HG02623 (cell line): Measurements from ENCODE around the gene DOK5.

Source experiments
- ATAC-seq: cut with Tn5 transposase; IDR thresholded peaks from one replicate; pipeline ENCODE4 v1.9.1; 2021; ENCODE audit warnings: moderate library complexity; ENCODE audit not compliant: unreplicated experiment

Gene DOK5

DNA sequence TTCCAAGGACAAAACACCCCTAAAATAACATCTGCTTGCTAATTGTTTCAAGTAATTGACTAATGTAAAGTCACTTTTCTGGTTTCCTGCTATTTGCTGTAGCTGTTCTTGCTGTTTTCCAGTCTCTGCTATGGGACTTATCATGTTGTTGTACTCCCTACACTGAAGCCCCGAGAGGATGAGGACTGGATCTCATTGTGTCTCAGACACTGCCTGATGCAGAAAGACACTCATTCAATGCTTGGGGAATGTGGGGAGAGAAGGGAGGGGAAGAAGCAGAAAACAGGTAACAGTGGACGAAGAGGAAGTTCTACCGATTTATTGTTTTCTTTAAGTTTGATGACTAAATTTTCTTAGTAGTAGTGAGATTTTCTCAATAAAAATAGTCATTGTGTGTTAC is 79.8 kb downstream of the DOK5 start:
- no peak for ATAC-seq

DNA sequence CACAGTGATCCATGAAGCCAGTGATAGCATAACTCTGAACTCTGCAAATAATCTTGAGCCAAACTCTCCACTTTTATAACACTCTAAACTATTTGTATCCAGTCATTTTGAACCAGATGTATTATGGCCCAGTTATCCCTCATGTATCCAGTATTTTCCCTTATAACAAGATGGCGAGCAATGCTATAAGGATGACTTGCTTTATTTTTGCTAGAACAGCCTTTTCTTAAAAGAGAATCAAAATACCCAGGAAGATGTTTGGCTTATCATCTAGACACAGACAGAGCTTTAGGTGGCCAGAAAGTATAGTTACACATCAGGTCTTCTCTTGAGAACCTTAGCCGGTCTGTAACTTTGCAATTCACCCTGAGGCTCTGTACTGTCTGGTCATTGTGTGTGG is 81.0 kb downstream of the DOK5 start:
- ATAC-seq: no peak

DNA sequence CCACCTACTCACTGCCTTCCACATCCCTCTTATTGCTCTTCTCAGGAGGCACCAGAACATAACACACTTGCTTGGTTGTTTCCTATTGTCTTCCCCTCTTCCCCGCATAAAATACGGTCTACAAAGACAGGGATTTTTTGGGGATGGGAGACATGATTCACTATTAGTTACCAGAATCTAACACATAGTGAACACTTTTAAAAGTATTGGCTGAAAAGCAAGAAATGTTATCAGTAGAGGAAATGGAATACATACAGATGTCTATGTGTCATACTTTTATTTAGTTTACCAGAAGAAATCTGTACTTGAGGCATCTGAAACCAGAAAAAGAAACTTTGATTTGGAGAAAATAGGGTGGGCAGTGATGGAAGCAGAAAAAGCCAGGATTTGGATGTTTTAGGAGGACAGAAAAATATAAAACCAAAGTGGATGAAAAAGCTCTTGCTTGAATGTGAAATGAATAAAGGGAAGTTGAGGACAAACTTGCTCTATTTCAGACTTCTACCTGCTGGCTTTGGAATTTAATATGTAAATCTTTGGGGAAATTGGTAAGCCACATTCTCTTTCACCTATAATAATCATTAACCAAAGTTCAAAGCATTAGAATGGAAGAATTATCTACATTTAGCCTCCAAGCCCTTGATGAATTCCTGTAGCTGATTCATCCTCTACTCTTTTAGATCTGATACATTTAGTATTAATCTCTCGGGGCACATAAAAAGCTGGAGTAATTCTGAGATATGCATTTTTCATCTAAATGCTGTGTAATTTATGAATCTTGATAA is 82.6 kb downstream of the DOK5 start:
- ATAC-seq: no peak

DNA sequence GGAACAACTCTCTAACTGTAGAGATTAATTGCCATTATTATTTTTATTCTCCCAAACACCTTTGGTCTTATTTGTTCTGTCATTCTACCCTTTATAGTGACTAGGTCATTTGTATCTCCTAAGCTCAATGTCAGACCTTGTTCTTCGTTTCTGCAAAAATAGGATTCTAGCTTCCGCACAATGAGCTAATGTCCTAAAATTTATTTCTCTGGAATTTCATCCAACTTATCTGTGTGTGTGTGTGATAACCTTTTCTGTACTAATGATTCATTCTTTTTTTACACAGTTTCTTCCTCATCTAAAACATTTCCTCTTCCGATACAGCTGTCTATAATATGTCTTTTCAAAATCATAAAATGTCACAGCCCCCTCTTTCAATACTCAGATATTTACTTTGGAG is 84.5 kb downstream of the DOK5 start:
- ATAC-seq: no peak

GRCh38 chr20:54560357-54560756 is 85.0 kb downstream of the DOK5 start:
- ATAC-seq: no peak

DNA sequence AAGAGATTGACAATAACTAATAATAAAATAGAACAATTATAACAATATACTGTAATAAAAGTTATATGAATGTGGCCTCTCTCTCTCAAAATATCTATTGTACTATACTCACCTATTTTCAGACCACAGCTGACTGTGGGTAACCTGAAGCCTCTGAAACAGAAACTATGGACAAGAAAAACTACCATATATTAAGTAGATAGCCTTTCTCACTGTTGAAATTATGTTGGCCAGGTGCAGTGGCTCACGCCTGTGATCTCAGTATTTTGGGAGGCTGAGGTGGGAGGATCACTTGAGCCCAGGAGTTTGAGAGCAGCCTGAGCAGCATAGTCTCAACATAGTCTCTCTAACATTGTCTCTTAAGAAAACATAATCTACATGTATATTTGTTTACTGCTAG is 89.9 kb downstream of the DOK5 start:
- ATAC-seq: no peak

DNA sequence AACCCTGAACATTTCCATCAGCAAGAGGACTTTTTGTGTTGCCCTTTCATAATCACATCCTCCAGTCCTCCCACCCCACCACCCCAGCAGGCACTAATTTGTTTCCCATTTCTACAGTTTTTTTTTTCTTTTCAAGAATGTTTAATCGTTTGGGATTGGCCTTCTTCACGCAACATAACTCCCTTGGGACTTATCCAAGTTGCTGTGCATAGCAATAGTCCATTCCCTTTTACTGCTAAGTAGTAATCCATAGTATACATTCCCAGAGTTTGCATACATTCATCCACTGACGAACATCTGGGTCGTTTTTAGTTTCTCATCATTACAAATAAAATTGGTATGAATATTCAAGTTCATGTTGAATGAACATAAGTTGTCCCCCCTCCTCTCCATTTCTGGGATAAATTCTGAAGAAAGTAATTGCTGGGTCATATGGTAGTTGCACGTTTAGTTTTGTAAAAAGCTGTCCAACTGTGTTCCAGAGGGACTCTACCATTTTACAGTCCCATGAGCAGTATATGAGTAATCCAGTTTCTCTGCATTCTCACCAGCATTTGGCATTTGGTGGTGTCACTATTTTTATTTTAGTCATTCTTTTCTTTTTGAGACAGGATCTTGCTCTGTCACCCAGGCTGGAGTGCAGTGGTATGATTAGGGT is 90.8 kb downstream of the DOK5 start:
- ATAC-seq: no peak

GRCh38 chr20:54570561-54570960 is 95.2 kb downstream of the DOK5 start:
- no peak for ATAC-seq

DNA sequence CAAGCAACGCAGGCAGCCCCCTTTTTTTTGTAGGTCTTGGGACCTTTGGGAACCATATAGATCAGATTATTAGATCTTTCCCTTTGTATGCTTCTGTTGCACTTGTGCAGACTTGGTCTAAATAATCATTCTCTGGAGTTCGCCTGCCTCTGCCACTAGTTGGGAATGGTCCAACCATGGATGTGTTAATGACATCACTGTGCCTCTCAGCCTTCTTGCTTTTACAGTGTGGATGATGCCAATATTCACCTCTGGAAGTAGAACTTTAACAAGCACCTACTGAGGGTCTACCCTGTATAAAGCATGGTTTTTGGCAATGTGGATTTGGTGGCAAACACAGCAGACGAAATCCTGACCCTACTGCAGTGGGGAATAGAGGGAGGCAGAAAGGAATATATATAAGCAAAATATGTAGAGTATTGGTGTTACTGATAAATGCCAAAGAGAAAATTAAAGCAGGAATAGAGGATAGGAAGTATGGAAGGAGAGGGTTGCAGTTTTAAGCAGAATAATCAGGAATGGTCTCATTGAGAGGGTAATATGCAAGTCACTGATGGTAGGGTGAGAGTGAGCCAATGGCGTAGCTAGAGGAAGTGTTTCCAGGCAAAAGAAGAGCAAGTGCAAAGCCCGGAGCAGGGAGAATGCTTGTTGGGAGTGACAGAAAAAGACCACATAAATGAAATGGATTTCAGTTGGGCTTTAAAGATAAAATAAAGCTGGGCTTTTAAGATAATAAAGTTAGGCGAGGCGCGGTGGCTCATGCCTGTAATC is 97.5 kb downstream of the DOK5 start:
- ATAC-seq: no peak

DNA sequence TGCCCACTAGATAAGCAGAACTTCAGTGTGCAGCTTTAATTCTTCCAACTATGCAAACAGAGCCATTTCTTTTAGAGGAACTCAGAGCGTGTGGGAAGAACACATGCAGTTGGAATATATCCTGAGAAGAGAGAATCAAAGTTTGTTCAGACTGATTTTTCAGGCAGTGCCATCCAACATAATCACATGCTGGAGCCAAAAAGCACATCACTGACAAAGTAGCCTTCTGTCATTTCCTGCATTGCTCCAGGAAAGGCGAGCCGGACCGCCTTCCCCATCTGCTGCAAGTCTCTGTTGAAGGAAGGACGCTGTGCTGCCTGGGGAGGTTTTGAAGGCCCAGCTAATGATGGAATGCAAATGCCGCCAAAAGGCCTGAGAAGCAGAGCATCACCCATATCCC is 98.4 kb downstream of the DOK5 start:
- no peak for ATAC-seq

GRCh38 chr20:54576518-54576917 is 101.1 kb downstream of the DOK5 start:
- no peak for ATAC-seq

- no peak for ATAC-seq
These were observed 102.2 kb downstream of the DOK5 start for GRCh38 chr20:54577637-54578036.

GRCh38 chr20:54585217-54585616 is 109.8 kb downstream of the DOK5 start:
- ATAC-seq: no peak

DNA sequence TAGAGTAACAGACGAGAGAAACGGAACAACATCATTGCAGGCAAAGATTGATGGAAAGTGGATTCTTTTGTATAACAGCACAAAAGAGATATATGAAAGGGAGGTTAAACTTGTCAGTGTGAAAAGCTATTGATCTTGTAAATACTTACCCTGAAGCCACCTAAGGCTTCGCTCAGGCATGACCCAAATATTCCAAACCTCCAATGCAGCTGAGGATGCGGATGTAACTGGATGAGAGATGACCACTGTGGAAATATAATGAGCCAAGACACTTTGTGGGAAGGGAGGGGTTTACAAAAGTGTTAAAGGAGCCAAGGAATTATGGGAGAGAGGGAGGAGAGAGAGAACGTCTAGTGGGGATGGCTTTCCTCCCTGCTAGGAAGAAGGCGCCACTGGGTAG is 112.0 kb downstream of the DOK5 start:
- no peak for ATAC-seq

DNA sequence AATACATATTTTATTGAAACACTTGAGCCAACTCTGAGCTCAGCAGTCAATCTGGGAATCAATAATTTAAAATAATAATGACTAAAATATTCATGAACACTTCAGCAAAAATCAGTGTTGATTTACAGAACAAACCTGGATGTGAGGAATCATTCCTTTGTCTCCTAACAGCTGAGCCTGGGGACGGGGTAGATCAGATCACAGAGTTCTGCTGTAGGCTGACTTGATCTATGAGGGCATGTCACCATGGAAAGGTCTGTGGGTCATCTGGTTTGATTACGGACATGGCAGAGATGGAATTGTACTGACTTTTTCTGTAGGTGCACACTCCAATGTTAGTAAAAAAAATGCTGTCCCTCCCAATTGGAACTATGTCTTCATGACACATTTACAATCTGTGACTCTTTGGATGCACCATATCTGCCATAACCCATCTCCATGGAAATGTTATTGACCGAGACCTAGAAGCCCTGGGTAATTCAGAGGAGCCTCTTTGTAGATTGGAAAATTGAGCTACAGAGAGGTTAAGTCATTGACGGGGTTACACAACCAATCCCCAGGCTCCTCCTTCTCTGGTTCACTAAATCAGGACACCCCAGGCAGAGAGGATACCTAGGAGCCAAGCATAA is 114.1 kb downstream of the DOK5 start:
- ATAC-seq: no peak

- no peak for ATAC-seq
These were observed 115.5 kb downstream of the DOK5 start for GRCh38 chr20:54590856-54591255.

GRCh38 chr20:54596651-54597050 is 121.3 kb downstream of the DOK5 start:
- no peak for ATAC-seq

- ATAC-seq: no peak
These were observed 123.0 kb downstream of the DOK5 start for GRCh38 chr20:54598352-54598751.

DNA sequence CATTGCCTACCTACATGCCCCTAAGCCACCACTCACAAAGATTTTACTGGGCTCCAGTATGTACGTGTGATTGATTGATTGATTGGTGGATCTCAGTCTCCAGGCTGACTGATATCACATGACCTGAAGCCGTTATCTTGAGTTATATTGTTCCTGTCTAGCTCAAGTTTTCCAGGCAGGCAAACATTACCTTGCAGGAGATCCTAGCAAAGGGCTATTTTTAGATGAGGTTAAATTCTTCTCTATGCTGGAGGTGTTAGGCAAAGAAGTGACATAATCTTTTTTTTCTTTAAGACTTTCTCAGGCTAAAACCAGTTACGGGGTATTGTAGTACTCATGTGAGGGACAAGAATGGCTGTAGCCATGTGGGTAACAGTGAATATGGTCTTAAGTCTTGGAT is 125.2 kb downstream of the DOK5 start:
- no peak for ATAC-seq

DNA sequence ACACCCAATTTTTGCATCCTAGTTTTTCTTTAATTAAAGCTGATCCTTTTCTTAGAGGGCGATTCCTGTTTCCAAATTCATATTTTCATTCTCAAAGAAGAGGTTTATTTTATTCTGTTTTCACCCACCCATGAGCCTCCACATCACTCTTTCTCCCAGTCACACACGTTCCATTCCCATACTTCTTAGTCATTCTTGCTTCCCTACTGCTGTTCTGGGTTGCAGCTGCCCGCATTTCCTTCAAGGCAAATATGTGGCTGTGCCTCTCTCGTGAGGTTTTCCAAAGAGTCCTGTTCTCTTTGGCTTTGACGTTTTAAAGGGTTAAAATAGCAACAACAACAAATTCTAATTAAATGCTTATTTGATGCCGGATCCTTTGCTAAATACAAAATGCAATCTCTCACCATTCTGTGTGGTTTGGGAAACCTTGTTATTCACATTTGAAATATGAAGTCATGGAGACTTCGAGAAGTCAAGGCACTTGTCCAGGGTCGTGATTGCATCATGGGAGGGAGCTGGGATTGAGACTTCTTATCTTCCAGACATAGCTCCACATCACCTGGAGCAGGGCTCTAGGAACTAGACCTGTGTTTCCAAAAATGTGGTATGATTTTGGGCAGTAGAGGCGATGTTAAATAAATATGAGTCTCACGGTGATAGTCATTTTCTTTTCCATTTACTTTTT is 126.6 kb downstream of the DOK5 start:
- no peak for ATAC-seq

- no peak for ATAC-seq
These were observed 129.9 kb downstream of the DOK5 start for GRCh38 chr20:54605319-54605718.
